Spleen (tissue), 11 donors: ENCODE measurements around the gene MEI4. TPM values are rescaled to one million over a fixed set of nuclear protein-coding genes. Genes with fewer than 3 reads are reported as not detected.
"Not testable (repeated sequence)": the region's sequence is repeated elsewhere in the genome, so short reads cannot be mapped to it uniquely, and the experiment has no call there.

Experiments
- DNase-seq: peaks from one replicate; pipeline ENCODE4 v3.0.0-alpha.2; 2020
- H3K27ac ChIP-seq, 8 donors: fragments of 200-600 bp; sonication (generic) in 7 of 8; 1 replicate in 4 of 8; 2 replicates in 4 of 8; pipeline versions ENCODE4 v1.5.0 to v1.8.0; 2016 to 2021; ENCODE audit warnings: inconsistent platforms in 4 of 8, mild to moderate bottlenecking in 4 of 8, moderate library complexity in 1 of 8
- H3K27me3 ChIP-seq, 7 donors: fragments of 200-600 bp; sonication (generic) in 6 of 7; replicated peaks in 1 of 7; 1 replicate in 4 of 7; 2 replicates in 3 of 7; pipeline versions ENCODE4 v1.5.0 to v1.8.0; 2016 to 2021; ENCODE audit warnings: inconsistent platforms in 3 of 7, mild to moderate bottlenecking in 1 of 7
- H3K36me3 ChIP-seq, 6 donors: fragments of 200-600 bp; sonication (generic) in 5 of 6; 1 replicate in 4 of 6; 2 replicates in 2 of 6; pipeline versions ENCODE4 v1.5.0 to v1.8.0; 2016 to 2021; ENCODE audit warnings: inconsistent platforms in 2 of 6
- H3K4me1 ChIP-seq, 6 donors: fragments of 200-600 bp; sonication (generic) in 5 of 6; 1 replicate in 3 of 6; 2 replicates in 3 of 6; pipeline versions ENCODE4 v1.5.0 to v1.8.0; 2016 to 2021; ENCODE audit warnings: inconsistent platforms in 3 of 6
- H3K4me3 ChIP-seq, 8 donors: fragments of 200-600 bp; sonication (generic) in 7 of 8; 1 replicate in 4 of 8; 2 replicates in 4 of 8; pipeline versions ENCODE4 v1.5.0 to v1.8.0; 2016 to 2021; ENCODE audit warnings: inconsistent platforms in 4 of 8, mild to moderate bottlenecking in 4 of 8, moderate library complexity in 2 of 8
- H3K9me3 ChIP-seq, 8 donors: fragments of 200-600 bp; sonication (generic) in 7 of 8; 1 replicate in 4 of 8; 2 replicates in 4 of 8; pipeline versions ENCODE4 v1.5.0 to v1.8.0; 2016 to 2021; ENCODE audit warnings: inconsistent platforms in 4 of 8
- CTCF ChIP-seq, 11 experiments: fragments of 200-600 bp in 7 of 11; fragments of 450-650 bp in 4 of 11; sonication (generic) in 4 of 11; IDR thresholded peaks in 8 of 11; conservative IDR thresholded peaks in 3 of 11; 1 replicate in 7 of 11; 2 replicates in 4 of 11; pipeline versions ENCODE4 v1.4.0 to v1.8.0; 2016 to 2021; ENCODE audit warnings: antibody characterized with exemption in 11 of 11, inconsistent platforms in 4 of 11, mild to moderate bottlenecking in 1 of 11
- POLR2A ChIP-seq, 3 donors: fragments of 450-650 bp; IDR thresholded peaks; one replicate each; pipeline ENCODE4 v1.5.1; 2017; ENCODE audit warnings: antibody characterized with exemption in 3 of 3, mild to moderate bottlenecking in 1 of 3
- POLR2AphosphoS5 ChIP-seq, 3 donors: sonication (generic); formaldehyde crosslinking; IDR thresholded peaks; one replicate each; pipeline ENCODE4 v1.5.1; 2017; ENCODE audit warnings: antibody characterized with exemption in 3 of 3
- WGBS, 5 donors: extraction: QIAGEN DNeasy Blood & Tissue Kit in 3 of 5; methylation state at CpG; one replicate each; pipeline versions ENCODE4 v1.1.5 to v1.1.7; 2013 to 2018; 5-methylcytosine and 5-hydroxymethylcytosine counted together
- intact Hi-C: fragments of 100-400 bp; cut with DNase I; formaldehyde crosslinking; loops from one replicate; pipeline ENCODE4 v1.15.0; 2023; ENCODE audit warnings: low total_unique reads
- polyA plus RNA-seq, 3 donors: library from polyadenylated mRNA; stranded (reverse); fragments of 200-250 nt; gene quantifications; one replicate each; pipeline ENCODE4 v1.2.1, GENCODE V29; 2013
- total RNA-seq, 7 donors: library from RNA; depleted of rRNA in 3 of 7; stranded (reverse); fragments of >200 nt in 3 of 7; fragmentation: NEBNext Ultra II Directional in 4 of 7; extraction: Animal tissue kit (Norgen Biotek cat#: 25700) in 4 of 7; gene quantifications; one replicate each; pipeline versions ENCODE4 v1.1.0 to v1.2.1, GENCODE V29; 2016 to 2021
- donor health status: healthy with polysubstance abuse.
- donor health status: DM: no; HTN: no; CAD: no; lungs with moderate emphysema.
- donor health status: DM: no; HTN: no; CAD: no.
- donor health status: Bipolar disorder and iron deficiency.
- donor health status: healthy.
- donor health status: DM: no; HTN: no; CAD: no.
- donor health status: DM: yes; HTN: yes; CAD: no.

The MEI4 gene
- total and polyA plus RNA-seq, 10 donors: 0.03 to 0.26 TPM; not detected in 8

GRCh38 chr6:77644102-77644705, 8.6 kb upstream of the MEI4 start:
- no peak for DNase-seq
- intact Hi-C loops: no loop called here
- no peaks in the 10 kb centered on the region for H3K27me3 ChIP-seq
- no peak overlapping the region for H3K4me3 ChIP-seq
- no peak overlapping the region for H3K27ac ChIP-seq
- no peaks in the 10 kb centered on the region for H3K4me1 ChIP-seq
- TF ChIP-seq CTCF (IDR thresholded peaks at IDR 0.05 in 8 of 11, conservative IDR thresholded peaks at IDR 0.05 in 3 of 11): no peak
- no peaks in the 10 kb centered on the region for H3K9me3 ChIP-seq
- 55 to 73% (median 63%) methylated on average over 2 of the region's 2 CpGs for WGBS, 5 donors
- H3K36me3 ChIP-seq: no peaks in the 10 kb centered on the region

GRCh38 chr6:77650098-77650663, 2.7 kb upstream of the MEI4 start:
- DNase-seq: peak; percentile 79
- TF ChIP-seq CTCF (IDR thresholded peaks at IDR 0.05 in 8 of 11, conservative IDR thresholded peaks at IDR 0.05 in 3 of 11): no peak
- no peak for TF ChIP-seq POLR2A (IDR thresholded peaks at IDR 0.05)
- no peak for TF ChIP-seq POLR2AphosphoS5 (IDR thresholded peaks at IDR 0.05)
- Histone ChIP-seq H3K27ac (no peak overlapping the region), H3K4me3 (peak overlapping the region in 5 of 8 donors; percentile 3 to 51 (median 11)), H3K36me3 (no peaks in the 10 kb centered on the region), H3K27me3 (peaks cover 0 to 14% (median 0%) of the 10 kb centered on the region in 7 donors), H3K4me1 (no peaks in the 10 kb centered on the region), H3K9me3 (peaks cover 0 to 10% (median 0%) of the 10 kb centered on the region in 8 donors)
- intact Hi-C loops: no loop called here
- WGBS, 5 donors: 12 to 26% (median 15%) methylated on average over 25 to 37 of the region's 37 CpGs

- TF ChIP-seq POLR2A (IDR thresholded peaks at IDR 0.05) (no peak), CTCF (IDR thresholded peaks at IDR 0.05 in 8 of 11, conservative IDR thresholded peaks at IDR 0.05 in 3 of 11) (no peak), POLR2AphosphoS5 (IDR thresholded peaks at IDR 0.05) (no peak)
- Histone ChIP-seq H3K4me1 (no peaks in the 10 kb centered on the region), H3K27ac (no peak overlapping the region), H3K4me3 (no peak overlapping the region), H3K27me3 (peaks cover 0 to 14% (median 0%) of the 10 kb centered on the region in 7 donors), H3K9me3 (peaks cover 0 to 10% (median 0%) of the 10 kb centered on the region in 8 donors), H3K36me3 (no peaks in the 10 kb centered on the region)
- intact Hi-C loops: no loop called here
- DNase-seq: no peak
These were observed 977 bp downstream of the MEI4 start for GRCh38 chr6:77653816-77654215.

- H3K4me3 ChIP-seq, H3K4me1 ChIP-seq, H3K27ac ChIP-seq, H3K36me3 ChIP-seq, DNase-seq, intact Hi-C loops, H3K27me3 ChIP-seq: not testable (repeated sequence)
- WGBS, 5 donors: 87 to 100% (median 96%) methylated on average over 1 of the region's 1 CpG
- H3K9me3 ChIP-seq: peaks cover 0 to 10% (median 0%) of the 10 kb centered on the region in 8 donors
These were observed 2.2 kb downstream of the MEI4 start for GRCh38 chr6:77655035-77655434.
